ENCODE results near the gene PAM.
"Not testable (repeated sequence)": the region's sequence is repeated elsewhere in the genome, so short reads cannot be mapped to it uniquely, and the experiment has no call there.

PAM gene

DNA sequence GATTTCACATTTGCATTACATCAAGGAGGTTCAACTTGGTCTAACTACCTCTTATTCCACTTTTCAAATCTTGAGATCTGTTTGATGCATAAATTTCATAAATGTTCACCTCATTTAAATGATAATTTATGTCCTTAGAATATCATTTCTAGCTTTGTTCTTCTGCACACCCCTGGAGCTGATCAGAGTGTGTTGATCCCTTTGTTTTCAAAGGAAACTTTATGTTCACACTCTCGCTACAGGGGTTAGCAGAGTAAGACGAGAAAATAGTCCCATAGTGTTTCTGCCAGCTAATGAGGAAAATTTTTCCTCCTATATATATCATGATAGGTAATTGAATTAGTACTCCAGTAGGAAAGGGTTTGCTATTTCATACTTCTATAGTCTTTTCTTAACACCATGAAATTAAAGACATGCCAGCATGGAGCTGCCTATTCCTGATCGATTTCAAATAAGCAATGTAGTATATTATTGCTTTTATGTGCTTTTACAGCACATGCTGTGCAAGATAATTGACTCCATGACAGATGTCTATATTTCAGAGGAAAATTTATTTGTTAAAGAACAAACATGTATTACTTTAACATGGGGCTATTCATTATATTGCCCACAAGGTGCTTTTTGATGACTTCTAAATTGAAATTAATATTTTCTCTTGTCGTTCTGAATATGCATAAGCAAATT is 4.8 kb upstream of the PAM start:
- no peak for DNase-seq

DNA sequence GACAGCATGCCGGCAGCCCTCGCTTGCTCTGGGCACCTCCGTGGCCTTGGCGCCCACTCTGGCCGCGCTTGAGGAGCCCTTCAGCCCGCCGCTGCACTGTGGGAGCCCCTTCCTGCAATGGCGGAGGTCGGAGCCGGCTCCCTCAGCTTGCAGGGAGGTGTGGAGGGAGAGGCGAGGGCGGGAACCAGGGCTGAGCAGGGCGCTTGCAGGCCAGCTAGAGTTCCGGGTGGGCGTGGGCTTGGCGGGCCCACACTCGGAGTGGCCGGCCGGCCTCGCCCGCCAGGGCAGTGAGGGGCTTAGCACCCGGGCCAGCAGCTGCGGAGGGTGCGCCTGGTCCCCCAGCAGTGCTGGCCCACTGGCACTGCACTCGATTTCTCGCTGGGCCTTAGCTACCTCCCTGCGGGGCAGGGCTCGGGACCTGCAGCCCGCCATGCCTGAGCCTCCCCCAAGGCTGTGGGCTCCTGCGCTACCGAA is 3.2 kb upstream of the PAM start:
- DNase-seq: not testable (repeated sequence)

DNA sequence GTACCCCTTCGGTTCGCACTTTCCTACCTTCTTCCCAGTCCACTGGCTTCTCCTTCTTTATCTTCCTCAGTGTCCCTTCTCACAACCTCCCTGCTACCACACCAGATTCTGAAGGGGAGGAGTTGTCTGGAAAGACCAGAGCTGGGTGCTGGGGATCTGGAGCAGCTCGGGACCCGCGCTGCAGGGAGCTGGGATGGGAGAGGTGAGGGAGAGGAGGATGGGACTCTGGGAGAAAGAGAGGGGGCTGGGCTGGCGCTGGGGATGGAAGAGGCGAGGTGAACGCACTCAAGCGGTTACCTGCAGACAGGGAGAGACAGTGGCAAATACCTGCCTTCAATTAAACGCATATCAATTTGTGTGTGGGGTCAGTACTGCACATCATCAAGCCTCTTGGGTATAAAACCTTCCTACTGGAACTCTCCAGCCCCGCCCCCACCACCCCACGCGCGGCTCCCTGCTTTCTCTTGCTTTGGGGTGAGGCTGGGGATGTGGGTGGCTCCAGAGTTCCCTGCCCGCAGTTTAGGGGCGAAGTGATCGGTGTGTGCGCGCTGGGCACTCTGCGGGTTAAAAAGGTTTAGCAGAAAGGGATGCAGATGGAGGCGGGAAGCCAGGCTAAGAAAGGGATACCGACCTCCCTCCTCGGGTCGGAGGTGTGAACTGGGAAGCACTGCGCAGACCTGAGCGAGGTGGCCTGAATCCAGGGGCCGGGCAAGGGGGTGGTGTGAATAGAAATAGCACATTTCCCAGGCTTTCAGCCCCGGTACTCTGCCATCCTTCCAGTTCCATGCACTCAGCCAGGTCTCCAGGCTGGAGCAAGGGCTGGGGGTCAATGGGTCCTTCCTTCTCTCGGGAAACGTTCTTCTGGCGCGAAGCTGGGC is 977 bp upstream of the PAM start:
- DNase-seq: peak in 4 of 58 donors; percentile 6 to 45 (median 24)

DNA sequence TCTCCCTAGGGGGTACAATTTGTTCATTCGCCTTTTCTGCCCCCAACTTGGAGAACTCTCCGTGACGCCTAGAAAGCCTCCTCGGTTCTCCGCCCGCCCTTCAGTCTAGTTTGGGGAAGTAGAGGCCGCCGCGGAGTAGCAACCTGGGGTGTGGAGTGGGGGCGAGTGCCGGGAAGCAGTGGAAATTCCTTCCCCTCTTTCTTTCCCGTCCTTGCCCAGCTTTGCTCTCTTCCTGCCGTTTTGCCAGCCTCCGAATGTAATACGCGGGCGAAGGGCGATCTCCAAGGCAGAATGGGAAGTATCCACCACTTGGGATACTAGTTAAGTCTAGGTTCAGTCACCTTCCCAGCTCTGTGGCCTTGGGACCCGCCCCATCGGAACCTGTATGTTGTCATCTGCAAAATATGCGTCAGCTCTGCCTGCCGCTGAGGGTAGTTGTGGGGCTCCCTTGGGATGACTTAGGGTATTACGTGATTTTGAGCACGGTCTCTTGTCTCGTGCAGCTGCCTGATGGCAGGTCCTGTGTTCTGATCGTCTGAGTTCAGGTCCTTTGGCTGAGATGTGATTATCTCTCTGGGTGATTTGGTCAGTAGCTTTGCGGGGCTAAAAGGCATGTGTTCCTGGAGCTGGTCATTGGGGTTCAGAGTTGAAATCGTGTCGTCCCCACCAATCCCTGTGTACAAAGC is 724 bp downstream of the PAM start:
- DNase-seq: peak in 19 of 58 donors; percentile 4 to 66 (median 20)

DNA sequence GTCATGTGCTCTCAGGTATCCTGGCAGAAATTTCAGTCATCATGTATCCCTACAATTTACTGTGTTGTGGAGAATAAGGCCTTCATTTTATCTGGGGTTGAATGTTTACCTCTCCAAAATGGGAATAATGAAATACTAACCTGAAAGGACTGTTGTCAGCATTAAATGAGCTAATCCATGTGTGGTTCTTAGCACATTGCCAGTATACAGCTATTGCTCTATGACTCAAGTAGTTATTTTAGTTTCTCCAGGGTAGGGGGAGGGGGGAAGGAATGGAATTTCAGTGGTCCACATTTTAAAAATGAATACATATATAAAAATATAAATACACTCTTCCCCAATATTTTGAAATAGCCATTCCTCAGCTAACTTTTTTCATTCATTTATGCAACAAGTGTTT is 3.5 kb downstream of the PAM start:
- no peak for DNase-seq

DNA sequence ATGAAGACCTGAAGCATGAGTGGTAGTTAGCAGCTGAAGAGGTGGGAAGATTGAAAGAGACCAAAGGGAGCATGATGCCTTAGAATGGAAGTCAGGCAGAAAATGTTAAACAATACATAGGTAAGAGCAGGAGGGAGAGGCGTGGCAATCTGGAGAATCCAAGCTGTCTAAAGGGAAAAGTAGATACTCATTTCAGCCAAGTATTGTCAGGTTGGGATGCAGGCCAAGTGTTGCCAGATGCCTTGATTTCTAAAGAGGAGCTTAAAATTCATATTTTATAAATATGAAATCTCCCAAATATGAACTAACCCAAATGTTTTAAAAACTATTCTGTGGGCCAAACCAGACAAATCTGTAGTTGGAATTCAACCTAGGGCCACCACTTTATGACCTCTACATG is 4.2 kb downstream of the PAM start:
- DNase-seq: peak in 6 of 58 donors; percentile 9 to 34 (median 14)

DNA sequence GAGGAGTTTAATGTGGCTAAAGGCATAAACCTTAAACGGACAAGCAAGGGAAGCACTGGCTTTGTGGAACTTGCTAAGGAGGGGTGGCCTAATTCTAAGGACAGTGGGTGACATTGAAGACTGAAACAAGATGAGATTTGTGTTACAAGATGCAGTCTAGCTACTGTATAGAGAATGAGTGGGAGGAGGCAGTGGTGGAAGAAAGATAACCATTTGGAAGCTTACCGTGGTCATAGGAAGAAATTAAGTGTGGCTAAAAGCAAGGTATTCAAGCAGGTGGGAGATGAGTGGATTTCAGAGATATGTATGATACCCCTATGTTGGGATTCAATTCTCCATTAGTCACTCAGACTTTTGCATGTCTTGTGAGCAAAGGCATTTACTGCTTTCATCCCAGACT is 4.6 kb downstream of the PAM start:
- no peak for DNase-seq

DNA sequence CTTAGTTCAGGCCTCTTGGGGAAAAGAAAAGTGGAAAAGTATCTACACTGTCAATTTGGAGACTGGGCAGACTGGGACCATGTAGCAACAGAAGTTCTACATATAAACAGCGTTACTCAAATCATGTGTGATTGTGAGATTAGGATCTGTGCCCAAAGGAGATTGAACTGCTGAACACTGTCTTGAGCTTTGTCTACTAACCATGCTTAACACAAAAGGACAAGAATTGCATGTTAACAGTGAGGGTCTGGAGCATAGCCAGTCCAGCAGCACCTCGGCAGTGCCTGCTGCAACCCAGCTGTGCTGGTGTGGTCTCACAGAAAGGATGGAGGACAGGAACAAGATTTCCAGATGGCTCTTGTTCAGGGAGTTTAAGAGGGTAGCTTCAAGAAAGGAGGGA is 5.7 kb downstream of the PAM start:
- DNase-seq: no peak

DNA sequence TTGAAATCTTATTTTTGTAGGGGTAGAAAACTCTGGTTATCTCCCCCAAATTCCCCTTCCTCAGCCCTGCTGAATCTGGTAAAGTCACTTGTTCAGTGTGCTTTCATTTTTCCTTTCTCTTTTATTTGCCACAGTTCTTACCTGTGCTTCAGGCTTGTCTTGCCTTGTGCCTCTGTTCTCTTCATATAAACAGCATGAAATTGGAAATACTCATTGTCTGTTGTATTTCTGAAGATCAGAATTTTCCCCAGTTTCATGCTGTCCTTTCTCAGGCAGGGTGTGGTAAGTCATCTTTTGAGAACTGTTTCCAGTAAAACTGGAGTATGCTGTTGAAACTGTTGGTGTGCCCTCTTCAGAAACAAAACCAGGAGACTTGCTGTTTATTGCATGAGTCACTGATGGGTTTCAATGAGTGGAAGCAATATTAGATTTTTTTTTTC is 7.0 kb downstream of the PAM start:
- DNase-seq: no peak

DNA sequence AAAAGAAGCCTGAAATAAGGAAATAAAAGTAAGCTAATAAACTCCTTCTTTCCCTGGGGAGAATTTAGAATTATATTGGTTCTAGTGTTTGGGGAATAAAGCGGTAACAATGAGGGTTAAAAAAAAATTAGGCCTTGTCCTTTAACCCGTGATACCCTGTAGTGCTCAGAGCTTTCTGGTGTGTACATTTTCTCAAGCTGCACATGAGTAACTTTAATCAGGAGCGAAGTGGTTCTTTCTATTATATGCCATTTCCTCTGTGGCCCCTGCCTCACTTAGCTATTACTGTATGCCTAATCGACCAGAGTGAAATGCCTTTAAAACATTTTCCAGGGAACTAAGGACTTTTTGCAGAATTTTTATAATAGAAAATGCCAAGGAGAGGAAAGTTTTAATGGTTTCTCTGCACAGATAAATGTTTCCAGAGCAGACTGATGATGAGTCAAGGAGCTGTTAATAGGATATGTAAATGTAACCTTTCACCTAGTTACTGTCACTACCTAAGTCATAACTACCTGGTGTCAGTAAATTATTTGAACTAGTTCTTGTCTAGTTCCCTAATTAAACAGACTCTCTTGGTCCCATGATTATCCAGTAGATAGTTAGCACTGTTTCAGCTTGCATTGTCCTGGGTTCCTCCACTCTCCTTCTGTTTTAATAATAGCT is 7.6 kb downstream of the PAM start:
- no peak for DNase-seq

DNA sequence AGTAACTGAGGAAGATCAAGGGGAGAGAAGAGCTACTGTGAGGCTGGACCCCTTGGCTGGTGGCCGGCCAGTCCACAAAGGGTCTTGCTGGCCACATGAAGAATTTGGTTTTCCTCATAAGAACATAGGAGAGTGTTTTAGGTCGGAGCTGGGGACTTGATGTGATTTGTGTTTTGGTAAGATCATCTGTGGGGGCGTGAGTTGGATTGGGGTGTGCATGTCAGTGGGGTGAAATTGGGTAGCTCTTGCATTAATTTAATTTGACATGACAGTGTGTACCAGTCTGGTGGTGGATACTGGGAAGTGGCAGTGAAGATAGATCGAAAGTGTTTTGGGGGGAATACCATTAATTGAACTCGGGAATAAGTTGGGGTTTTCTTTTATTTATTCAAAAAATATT is 8.6 kb downstream of the PAM start:
- peak in 1 of 58 donors; percentile 21 for DNase-seq

DNA sequence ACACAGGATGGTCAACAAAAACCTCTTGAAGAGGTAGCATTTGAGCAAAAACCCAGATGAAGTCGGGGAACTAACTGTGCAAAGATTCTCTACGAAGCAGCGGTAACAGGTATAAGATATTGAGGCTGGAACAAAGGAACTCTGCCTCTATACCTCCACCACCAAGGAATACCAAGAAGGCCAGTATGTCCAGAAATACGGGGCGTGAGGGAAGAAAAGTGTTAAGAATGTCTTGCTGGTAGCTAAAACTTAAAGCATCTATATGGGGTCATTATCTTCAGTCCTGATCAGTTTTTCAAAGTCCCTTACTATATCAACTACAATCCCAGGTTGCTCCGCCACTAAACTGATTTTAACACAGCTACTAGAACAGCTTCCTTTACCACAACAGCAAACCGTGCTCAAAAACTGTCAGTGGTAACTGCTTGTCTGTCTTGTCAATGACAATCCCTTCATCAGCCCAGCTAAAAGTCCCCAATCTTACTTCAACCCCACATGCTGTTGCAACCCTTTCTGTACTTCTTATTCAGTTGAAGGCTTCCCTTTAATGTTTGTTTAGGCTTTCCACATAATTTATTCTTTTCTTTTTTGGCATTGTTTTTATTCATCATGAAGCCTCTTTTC is 9.4 kb downstream of the PAM start:
- DNase-seq: no peak

DNA sequence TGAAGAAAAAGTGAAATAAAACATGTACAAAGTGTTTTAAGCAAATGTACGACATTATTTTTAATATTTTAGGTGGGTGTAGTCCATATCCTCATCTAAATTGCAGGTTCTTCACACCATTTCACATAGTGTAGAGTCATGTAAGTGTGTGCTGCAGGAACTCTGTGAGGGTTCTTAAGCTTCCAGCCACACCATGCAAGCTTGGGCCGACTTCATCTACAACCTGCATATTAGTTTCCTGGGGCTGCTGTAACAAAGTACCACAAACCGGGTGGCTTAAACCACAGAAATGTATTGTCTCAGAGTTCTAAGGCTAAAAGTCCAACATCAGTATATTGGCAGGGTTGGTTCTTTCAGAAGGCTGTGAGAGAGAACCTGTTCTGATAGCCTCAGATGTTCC is 10.2 kb downstream of the PAM start:
- DNase-seq: no peak

DNA sequence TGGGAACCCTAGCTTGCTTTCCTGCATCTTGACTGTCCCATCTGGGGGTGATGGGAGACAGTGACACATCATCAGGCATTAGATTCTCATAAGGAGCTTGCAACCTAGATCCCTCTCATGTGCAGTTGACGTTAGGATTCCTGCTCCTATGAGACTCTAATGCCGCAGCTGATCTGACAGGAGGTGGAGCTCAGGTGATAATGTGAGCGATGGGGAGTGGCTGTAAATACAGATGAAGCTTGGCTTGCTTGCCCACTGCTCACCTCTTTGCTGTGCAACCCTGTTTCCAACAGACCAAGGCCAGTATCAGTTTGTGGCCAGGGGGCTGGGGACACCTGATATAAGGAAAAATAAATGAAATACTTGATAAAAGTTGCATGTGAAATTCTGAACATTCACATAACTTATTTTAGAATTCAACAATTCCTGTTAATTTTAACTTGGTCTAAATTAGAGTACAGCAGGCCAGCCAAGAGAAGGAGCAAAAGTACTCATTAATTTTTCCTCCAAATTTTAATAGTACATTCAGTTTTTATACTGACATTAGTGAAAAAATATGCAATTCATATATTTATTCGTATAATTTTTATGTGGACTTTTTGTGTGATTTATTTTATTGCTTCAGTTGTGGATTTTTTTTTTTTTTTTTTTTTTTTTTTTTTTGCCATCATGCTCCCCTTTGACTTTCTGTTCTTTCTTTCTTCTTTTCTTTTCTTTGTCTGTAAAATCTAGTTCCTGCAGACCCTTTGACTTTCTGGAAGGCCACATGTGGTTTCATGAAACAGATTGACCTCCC is 11.4 kb downstream of the PAM start:
- no peak for DNase-seq

DNA sequence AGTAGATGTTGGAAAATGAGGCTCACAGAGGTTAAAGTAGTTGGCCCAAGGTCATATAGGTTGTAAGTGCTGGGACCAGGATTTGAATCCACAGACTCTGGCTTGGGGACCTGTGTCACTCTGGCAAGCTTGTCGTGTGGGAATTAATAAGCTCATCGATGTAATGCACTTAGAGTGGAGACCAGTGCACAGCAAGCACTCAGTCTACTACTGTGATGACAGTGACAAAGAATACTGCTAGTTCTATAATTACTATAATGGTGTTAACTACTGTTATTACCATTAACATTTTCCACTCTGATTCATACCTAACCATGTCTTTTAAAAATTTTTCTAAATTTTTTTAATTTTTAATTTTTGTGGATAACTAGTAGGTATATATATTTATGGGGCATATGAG is 12.8 kb downstream of the PAM start:
- no peak for DNase-seq

DNA sequence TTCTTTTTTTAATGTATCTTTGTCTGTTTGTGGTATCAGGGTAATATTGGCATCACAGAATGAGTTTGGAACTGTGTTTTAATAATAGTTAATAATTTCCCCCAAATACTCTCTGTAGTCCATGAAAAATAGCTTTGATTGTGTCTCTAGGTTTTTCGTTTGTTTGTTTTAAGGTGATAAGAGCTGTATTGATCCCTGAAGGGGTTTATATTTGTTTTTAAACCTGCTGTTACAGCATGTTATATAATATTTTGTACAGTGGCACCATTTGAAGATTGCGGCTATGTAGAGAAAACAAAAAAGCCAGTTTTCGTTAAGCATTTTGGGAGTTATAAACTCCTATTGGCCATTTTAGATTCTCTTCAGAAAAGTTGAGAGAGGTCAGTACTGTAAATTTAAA is 15.7 kb downstream of the PAM start:
- no peak for DNase-seq

DNA sequence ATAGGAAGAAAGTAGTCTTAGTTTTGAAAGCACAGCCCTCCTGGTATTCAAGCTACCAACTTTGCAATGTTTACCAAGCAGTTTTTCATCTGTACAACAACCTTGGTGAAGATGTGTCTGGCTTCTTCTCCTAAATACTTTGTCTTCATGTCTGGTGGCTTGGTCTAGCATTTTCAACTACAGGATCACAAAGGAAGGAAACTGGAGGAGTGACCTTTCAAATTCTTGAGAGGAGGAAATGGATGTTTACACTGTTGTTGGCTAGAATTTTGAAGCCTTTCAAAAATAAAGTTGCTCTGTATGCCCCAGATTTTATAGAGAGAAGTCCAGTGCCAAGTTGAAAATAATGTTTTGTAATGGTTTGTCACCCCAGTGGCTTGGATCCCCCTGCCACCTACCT is 16.3 kb downstream of the PAM start:
- no peak for DNase-seq

DNA sequence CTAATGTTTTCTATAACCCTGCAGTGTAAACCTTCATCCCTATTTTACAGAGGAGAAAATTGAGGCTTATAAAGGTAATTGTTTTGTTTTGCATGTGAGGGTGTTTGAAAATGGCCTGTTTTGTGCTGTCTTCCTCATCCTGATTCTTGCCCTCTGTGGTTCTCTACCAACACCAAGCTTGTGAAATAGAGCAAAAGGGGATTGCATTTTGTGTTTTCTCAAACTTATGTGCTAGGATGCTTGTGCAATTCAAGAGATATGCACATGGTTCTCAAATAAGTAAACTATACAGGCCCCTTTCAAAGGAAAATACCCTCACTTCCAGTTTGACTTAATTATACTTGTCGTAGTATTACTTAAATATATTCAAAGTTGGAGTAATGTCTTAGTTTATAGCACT is 17.2 kb downstream of the PAM start:
- no peak for DNase-seq

DNA sequence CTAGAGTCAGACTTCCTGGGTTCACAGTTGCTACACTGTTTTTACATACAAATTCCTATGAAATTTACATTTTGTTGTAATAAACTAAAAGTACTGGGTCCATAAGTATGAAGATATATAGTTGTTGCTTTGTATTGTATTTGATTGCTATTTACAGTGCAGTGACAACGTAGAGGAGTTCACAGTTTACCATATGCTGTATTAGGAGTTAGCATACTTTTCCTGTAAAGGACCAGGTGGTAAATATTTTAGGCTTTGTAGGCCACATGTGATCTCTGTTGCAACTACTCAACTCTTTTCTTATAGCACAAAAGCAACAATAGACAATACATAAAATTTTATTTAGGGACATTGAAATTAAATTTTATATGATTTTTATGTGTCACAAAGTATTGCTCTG is 18.0 kb downstream of the PAM start:
- no peak for DNase-seq

DNA sequence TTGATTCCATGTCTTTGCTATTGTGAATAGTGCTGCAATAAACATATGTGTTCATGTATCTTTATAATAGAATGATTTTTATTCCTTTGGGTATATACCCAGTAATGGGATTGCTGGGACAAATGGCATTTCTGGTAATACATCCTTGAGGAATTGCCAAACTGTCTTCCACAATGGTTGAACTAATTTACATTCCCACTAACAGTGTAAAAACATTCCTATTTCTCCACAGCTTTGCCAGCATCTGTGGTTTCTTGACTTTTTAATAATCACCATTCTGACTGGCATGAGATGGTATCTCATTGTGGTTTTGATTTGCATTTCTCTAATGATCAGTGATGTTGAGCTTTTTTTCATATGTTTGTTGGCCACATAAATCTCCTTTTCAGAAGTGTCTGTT is 20.7 kb downstream of the PAM start:
- not testable (repeated sequence) for DNase-seq
